Endothelial cell of umbilical vein (primary cell): ENCODE results near the gene TEX101. TPM values are rescaled to one million over a fixed set of nuclear protein-coding genes. Genes with fewer than 3 reads are reported as not detected.
"Not testable (repeated sequence)": the region's sequence is repeated elsewhere in the genome, so short reads cannot be mapped to it uniquely, and the experiment has no call there.

ENCODE experiments used
- BruUV-seq: library from RNA; stranded (reverse); fragments of 400-500 nt; replicated peaks from 2 replicates; lab custom pipeline; 2021; lab: Mats Ljungman, UMichigan
- CTCF ChIA-PET: fragments of 300-600, 350-600 bp; sonication (Branson Sonifier 250); formaldehyde crosslinking; loops from one replicate; lab custom pipeline; 2021; ENCODE audit warnings: antibody characterized with exemption, inconsistent platforms; lab: Charles Lee
- POLR2A ChIA-PET: fragments of 300-600, 350-600 bp; sonication (Branson Sonifier 250); formaldehyde crosslinking; loops from one replicate; lab custom pipeline; 2021; ENCODE audit warnings: antibody characterized with exemption, inconsistent platforms; lab: Charles Lee
- DNase-seq: peaks from one replicate; pipeline ENCODE4 v3.0.0-alpha.2; 2011; ENCODE audit warnings: low read depth, low spot score
- FAIRE-seq: peaks from 2 replicates; lab custom pipeline; 2011; peaks lifted over from hg19 to GRCh38; lab: Jason Lieb, UNC
- H2AFZ ChIP-seq: 2 replicates; pipeline ENCODE4 v1.6.0; 2012; ENCODE audit warnings: low read depth, low read length, control low read depth, inconsistent platforms
- H3K27ac ChIP-seq: 2 replicates; pipeline ENCODE4 v1.5.1; 2011; ENCODE audit warnings: low read depth, mild to moderate bottlenecking, control low read depth, low read length, moderate library complexity; ENCODE audit not compliant: insufficient read depth
- H3K27me3 ChIP-seq, 2 experiments: 2 replicates each; pipeline versions ENCODE4 v1.6.0 to v1.6.1; 2011; ENCODE audit warnings: low read length in 2 of 2, mixed read lengths in 1 of 2; ENCODE audit not compliant: control insufficient read depth in 2 of 2, insufficient read depth in 2 of 2
- H3K36me3 ChIP-seq, 2 experiments: 2 replicates in 1 of 2; 3 replicates in 1 of 2; pipeline ENCODE4 v1.5.1; 2011; ENCODE audit warnings: low read length in 2 of 2, mild to moderate bottlenecking in 1 of 2, moderate library complexity in 1 of 2; ENCODE audit not compliant: control insufficient read depth in 2 of 2, insufficient read depth in 2 of 2; ENCODE audit errors: extremely low read depth in 1 of 2
- H3K4me1 ChIP-seq: 3 replicates; pipeline ENCODE4 v1.5.1; 2011; ENCODE audit warnings: mild to moderate bottlenecking, low read length; ENCODE audit not compliant: control insufficient read depth, insufficient read depth; ENCODE audit errors: extremely low read depth
- H3K4me2 ChIP-seq: 2 replicates; pipeline ENCODE4 v1.6.1; 2011; ENCODE audit warnings: low read length, control low read depth, mixed read lengths; ENCODE audit not compliant: insufficient read depth
- H3K4me3 ChIP-seq, 3 experiments: fragments of 200-600 bp in 1 of 3; sonication (generic), shearing (Covaris generic) in 1 of 3; replicated peaks in 1 of 3; 2 replicates each; pipeline ENCODE4 v1.5.1; 2011 to 2016; ENCODE audit warnings: control low read depth in 3 of 3, low read length in 3 of 3, mild to moderate bottlenecking in 2 of 3, inconsistent platforms in 1 of 3, low read depth in 1 of 3, moderate library complexity in 1 of 3; ENCODE audit not compliant: insufficient read depth in 1 of 3
- H3K79me2 ChIP-seq: 2 replicates; pipeline ENCODE4 v1.6.0; 2012; ENCODE audit warnings: low read length, inconsistent platforms; ENCODE audit not compliant: control insufficient read depth, insufficient read depth
- H3K9ac ChIP-seq: replicated peaks from 2 replicates; pipeline ENCODE3; 2011; ENCODE audit warnings: low read length, control low read depth; ENCODE audit not compliant: insufficient read depth; ENCODE audit errors: extremely low read depth
- H3K9me1 ChIP-seq: replicated peaks from 3 replicates; pipeline ENCODE4 v1.6.0; 2011; ENCODE audit warnings: mild to moderate bottlenecking, low read length; ENCODE audit not compliant: control insufficient read depth, insufficient read depth; ENCODE audit errors: extremely low read depth
- H3K9me3 ChIP-seq: replicated peaks from 2 replicates; pipeline ENCODE4 v1.5.1; 2012; ENCODE audit warnings: low read length, inconsistent platforms; ENCODE audit not compliant: control insufficient read depth, insufficient read depth
- H4K20me1 ChIP-seq: replicated peaks from 2 replicates; pipeline ENCODE3; 2011; ENCODE audit warnings: mild to moderate bottlenecking, low read length; ENCODE audit not compliant: control insufficient read depth, insufficient read depth; ENCODE audit errors: extremely low read depth
- FOS ChIP-seq: IDR thresholded peaks from 2 replicates; pipeline ENCODE4 v1.6.1; 2011; ENCODE audit warnings: mild to moderate bottlenecking, low read length, moderate library complexity, borderline replicate concordance; ENCODE audit not compliant: insufficient read depth
- JUN ChIP-seq: IDR thresholded peaks from 2 replicates; pipeline ENCODE4 v1.6.1; 2011; ENCODE audit warnings: borderline replicate concordance, low read depth; ENCODE audit not compliant: insufficient read length, insufficient read depth
- POLR2A ChIP-seq: IDR thresholded peaks from 2 replicates; pipeline ENCODE4 v1.6.1; 2012; ENCODE audit warnings: low read depth, mild to moderate bottlenecking, control low read depth, low read length
- POLR2AphosphoS5 ChIP-seq: IDR thresholded peaks from 2 replicates; pipeline ENCODE4 v1.6.1; 2012; ENCODE audit warnings: low read depth, mild to moderate bottlenecking, control low read depth, low read length, moderate library complexity; ENCODE audit not compliant: insufficient read depth
- dilution Hi-C: fragments of 300-500 bp; cut with MboI; formaldehyde crosslinking; loops from one replicate; pipeline ENCODE4 v1.15.0; 2019; ENCODE audit warnings: low sequenced_read_pairs; ENCODE audit not compliant: extremely low pct_ligation_motif_present
- intact Hi-C: fragments of 100-400 bp; cut with micrococcal nuclease; formaldehyde crosslinking; loops from one replicate; pipeline ENCODE4 v1.10.0; 2022
- polyA plus RNA-seq, 4 experiments: library from polyadenylated mRNA; depleted of rRNA in 3 of 4; stranded (reverse) in 3 of 4; unstranded in 1 of 4; fragments of >200 nt; gene quantifications; 2 replicates each; pipeline versions ENCODE4 v1.2.1 to v1.2.3, GENCODE V29; 2011 to 2012; ENCODE audit warnings: missing spikeins in 1 of 4
- total RNA-seq: library from RNA; stranded (reverse); gene quantifications from 2 replicates; pipeline ENCODE4 v1.2.3, GENCODE V29; 2021
- TF ChIP-seq, protein P1 (sequence below), 2 donors: IDR thresholded peaks; 1 replicate in 1 of 2; 2 replicates in 1 of 2; pipeline ENCODE4 v1.5.1; 2011; ENCODE audit warnings: low read length in 2 of 2, mild to moderate bottlenecking in 2 of 2, moderate library complexity in 2 of 2, control low read depth in 1 of 2, inconsistent platforms in 1 of 2, low read depth in 1 of 2; ENCODE audit not compliant: insufficient read depth in 1 of 2; ENCODE audit errors: extremely low read depth in 1 of 2
- TF ChIP-seq, protein P2 (sequence below): IDR thresholded peaks from 2 replicates; pipeline ENCODE4 v1.6.1; 2011; ENCODE audit not compliant: insufficient read depth, insufficient read length

TEX101 gene
- total and polyA plus RNA-seq, 2 donors (not counting 3 experiments of a cell fraction or from before 2014, with no cell fraction given), result not detected

- Histone ChIP-seq H3K9ac (no peak overlapping the region), H3K27ac (no peak overlapping the region), H3K9me3 (no peaks in the 10 kb centered on the region), H2AFZ (no peak overlapping the region), H3K36me3 (no peaks in the 10 kb centered on the region), H4K20me1 (no peaks in the 10 kb centered on the region), H3K9me1 (no peaks in the 10 kb centered on the region), H3K27me3 (no peaks in the 10 kb centered on the region), H3K79me2 (no peaks in the 10 kb centered on the region), H3K4me1 (no peaks in the 10 kb centered on the region), H3K4me3 (no peak overlapping the region), H3K4me2 (no peak overlapping the region)
- no peak for TF ChIP-seq JUN
- POLR2A ChIA-PET, result no interaction called here
- CTCF ChIA-PET, result no interaction called here
- intact Hi-C loops, result no loop called here
- no TSS peak for BruUV-seq
- no peak for DNase-seq
- FAIRE-seq, result no peak
- dilution Hi-C loops, result no loop called here
These were observed 42.8 kb upstream of the TEX101 start for GRCh38 chr19:43371909-43372308.

GRCh38 chr19:43372462-43372861, 42.2 kb upstream of the TEX101 start:
- DNase-seq (no peak), FAIRE-seq (no peak)
- Histone ChIP-seq H3K36me3 (no peaks in the 10 kb centered on the region), H2AFZ (no peak overlapping the region), H3K9ac (no peak overlapping the region), H3K4me3 (no peak overlapping the region), H4K20me1 (no peaks in the 10 kb centered on the region), H3K9me1 (no peaks in the 10 kb centered on the region), H3K4me2 (no peak overlapping the region), H3K79me2 (no peaks in the 10 kb centered on the region), H3K27ac (no peak overlapping the region), H3K9me3 (no peaks in the 10 kb centered on the region), H3K4me1 (no peaks in the 10 kb centered on the region), H3K27me3 (no peaks in the 10 kb centered on the region)
- TF ChIP-seq POLR2AphosphoS5 (no peak), FOS (no peak), POLR2A (no peak)
- TF ChIP-seq, protein P1, sequence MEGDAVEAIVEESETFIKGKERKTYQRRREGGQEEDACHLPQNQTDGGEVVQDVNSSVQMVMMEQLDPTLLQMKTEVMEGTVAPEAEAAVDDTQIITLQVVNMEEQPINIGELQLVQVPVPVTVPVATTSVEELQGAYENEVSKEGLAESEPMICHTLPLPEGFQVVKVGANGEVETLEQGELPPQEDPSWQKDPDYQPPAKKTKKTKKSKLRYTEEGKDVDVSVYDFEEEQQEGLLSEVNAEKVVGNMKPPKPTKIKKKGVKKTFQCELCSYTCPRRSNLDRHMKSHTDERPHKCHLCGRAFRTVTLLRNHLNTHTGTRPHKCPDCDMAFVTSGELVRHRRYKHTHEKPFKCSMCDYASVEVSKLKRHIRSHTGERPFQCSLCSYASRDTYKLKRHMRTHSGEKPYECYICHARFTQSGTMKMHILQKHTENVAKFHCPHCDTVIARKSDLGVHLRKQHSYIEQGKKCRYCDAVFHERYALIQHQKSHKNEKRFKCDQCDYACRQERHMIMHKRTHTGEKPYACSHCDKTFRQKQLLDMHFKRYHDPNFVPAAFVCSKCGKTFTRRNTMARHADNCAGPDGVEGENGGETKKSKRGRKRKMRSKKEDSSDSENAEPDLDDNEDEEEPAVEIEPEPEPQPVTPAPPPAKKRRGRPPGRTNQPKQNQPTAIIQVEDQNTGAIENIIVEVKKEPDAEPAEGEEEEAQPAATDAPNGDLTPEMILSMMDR (IDR thresholded peaks at IDR 0.05; ENCODE audit: extremely low read depth in 1 of 2, insufficient read depth in 1 of 2, low read depth in 1 of 2, low read length in 2 of 2), result no peak
- TF ChIP-seq, protein P2, sequence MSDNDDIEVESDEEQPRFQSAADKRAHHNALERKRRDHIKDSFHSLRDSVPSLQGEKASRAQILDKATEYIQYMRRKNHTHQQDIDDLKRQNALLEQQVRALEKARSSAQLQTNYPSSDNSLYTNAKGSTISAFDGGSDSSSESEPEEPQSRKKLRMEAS, result no peak
- dilution Hi-C loops (no loop called here), intact Hi-C loops (no loop called here)
- ChIA-PET CTCF (no interaction called here), POLR2A (no interaction called here)
- no TSS peak for BruUV-seq

GRCh38 chr19:43377624-43378023, 37.1 kb upstream of the TEX101 start:
- dilution Hi-C loops, BruUV-seq, POLR2A ChIA-PET: not testable (repeated sequence)

More at GRCh38 chr19:43377624-43378023, 37.1 kb upstream of the TEX101 start:
- H3K4me3 ChIP-seq, H2AFZ ChIP-seq, H3K79me2 ChIP-seq, H3K9ac ChIP-seq, FAIRE-seq, H4K20me1 ChIP-seq, H3K4me2 ChIP-seq, H3K36me3 ChIP-seq, H3K27me3 ChIP-seq, DNase-seq, H3K9me3 ChIP-seq, intact Hi-C loops, H3K9me1 ChIP-seq, H3K4me1 ChIP-seq, CTCF ChIA-PET, H3K27ac ChIP-seq: not testable (repeated sequence)
